GM12874 (cell line): ENCODE measurements around the gene GAS2L2.

ENCODE experiments used
- CTCF ChIP-seq: IDR thresholded peaks from 2 replicates; pipeline ENCODE4 v1.5.1; 2011; ENCODE audit warnings: low read depth, mild to moderate bottlenecking, control low read depth, low read length, moderate library complexity; ENCODE audit not compliant: insufficient read depth

GAS2L2 gene

GRCh38 chr17:35735036-35735805 is 17.8 kb downstream of the GAS2L2 start:
- no peak for TF ChIP-seq CTCF

GRCh38 chr17:35734396-35734795 is 18.6 kb downstream of the GAS2L2 start:
- TF ChIP-seq CTCF = no peak

- no peak for TF ChIP-seq CTCF
These were observed 19.7 kb downstream of the GAS2L2 start for GRCh38 chr17:35733366-35733765.

DNA sequence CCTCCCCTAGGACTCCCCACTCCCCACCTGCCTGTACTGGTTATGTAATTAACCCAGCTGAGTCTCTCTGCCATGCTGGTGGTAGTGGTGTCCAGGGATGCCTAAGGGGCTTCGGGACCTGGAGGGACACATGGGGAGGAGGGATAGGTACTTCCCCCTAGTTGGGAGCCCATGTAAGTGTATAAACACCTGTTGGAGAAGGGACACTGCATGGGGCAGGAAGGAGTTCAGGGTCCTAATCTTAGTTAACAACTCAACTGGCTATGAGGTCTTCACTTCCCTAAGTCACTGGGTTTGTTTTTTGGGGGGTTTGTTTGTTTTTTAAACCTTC is 20.3 kb downstream of the GAS2L2 start:
- no peak for TF ChIP-seq CTCF

DNA sequence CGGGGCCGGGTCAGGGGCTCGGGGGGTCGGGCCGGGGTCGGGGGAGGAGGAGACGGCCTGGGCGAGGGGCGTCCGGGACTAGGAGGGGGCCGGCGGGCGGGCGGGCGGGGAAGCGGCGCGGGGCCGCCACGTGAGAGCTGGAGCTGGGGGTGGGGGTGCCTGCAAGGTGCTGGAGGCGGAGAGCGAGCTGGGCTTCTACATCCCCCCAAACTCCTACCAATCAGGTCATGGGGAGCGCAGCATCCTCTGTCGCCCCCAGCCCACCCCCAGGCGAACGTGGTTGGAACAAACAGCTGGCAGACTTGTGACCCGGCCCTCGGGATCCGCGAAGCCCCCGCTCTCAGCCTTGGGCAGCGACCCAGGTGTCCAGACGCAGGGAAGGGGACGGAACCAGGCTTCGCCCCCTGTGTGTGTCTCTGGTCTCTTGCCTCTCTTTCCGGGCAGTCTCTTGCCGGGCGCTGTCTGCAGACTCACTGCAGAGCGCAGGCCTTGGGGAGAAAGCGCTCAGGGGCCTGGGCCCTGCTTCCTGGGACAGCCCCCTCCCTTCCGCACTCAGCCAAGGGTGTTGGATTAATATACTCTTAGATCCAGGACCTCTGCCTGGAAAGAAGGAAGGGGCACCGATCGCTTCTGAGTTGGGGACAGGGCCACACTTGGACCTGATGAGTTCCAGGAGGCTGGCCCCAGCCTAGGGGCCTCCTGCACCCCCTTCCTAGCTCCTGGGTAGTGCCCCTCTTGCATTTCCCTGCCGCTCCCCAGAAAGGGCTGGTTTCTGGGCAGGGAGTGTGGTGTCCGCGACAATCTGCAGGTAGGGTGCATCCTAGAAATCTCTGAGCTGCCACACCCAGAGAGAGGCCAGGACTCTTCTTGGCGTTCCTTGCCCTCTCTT is 20.9 kb downstream of the GAS2L2 start:
- no peak for TF ChIP-seq CTCF

GRCh38 chr17:35731239-35731916 is 21.7 kb downstream of the GAS2L2 start, which contains the start of gene RASL10B:
Gene RASL10B, plus strand, starts transcription at chr17:35731639. Its CDS starts 3,546 bp downstream, at chr17:35735185.
- no peak for TF ChIP-seq CTCF
